CD4-positive, alpha-beta T cell treated with Interleukin-4 for 1 hour (primary cell): ENCODE results near the gene NDUFA8.

Experiments
- DNase-seq, 2 donors: peaks; one replicate each; pipeline ENCODE4 v3.0.0-alpha.2; 2020 to 2022

NDUFA8 gene

DNA sequence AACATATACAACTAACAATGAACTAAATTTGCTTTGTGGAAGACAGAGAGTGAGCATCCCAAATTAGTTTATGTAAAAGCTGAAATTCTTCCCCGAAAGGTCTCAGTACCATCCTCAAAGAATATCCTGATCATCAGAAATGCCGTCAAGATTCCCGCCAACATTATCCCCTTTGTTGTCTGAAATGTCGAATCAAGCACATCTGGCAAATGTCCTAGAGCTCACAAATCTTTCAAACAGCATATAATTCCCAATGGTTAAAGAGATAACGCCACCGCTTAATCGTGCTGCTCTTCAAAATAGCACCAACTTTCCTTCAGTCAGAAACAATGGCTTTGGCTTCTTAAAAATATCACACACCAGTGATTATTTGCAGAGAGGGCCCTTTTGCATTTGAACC is 23.9 kb upstream of the NDUFA8 start:
- no peak for DNase-seq

DNA sequence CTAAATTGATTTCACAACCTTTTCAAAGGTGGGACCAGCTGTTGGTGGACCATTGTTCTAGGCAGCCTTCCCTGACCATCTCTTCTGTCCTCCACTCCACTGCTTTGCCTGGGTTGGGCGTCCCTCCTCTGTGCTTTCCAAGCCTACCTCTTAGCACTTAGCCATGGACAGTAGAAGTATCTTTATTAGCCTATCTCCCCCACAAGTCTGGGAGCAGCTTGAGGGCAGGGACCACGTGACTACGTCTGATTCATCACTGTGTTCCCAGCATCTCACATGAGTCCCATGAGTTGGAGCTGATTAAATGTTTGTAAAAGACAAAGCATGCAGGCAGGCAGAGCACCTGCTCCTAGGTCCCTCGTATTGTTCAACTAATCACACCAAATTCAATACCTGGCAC is 21.1 kb upstream of the NDUFA8 start:
- DNase-seq: no peak

DNA sequence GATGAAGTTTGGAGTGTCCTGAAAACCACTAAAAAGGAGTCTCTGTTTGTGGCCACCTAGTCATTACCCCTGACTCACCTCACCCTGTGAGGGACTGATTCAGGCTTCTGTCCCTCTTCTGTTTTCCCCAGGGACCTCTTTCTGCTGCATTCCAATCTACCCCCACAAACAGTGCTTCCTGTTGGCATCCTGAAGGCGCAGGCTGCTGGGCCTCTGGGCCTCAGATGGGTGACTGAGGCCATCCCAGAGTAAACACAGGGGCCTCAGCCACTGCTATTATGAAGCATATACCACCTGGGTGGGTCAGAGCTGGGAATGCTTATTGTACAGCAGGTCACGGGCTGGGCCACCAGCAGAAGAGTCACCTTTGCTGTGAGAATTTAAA is 20.1 kb upstream of the NDUFA8 start:
- no peak for DNase-seq

DNA sequence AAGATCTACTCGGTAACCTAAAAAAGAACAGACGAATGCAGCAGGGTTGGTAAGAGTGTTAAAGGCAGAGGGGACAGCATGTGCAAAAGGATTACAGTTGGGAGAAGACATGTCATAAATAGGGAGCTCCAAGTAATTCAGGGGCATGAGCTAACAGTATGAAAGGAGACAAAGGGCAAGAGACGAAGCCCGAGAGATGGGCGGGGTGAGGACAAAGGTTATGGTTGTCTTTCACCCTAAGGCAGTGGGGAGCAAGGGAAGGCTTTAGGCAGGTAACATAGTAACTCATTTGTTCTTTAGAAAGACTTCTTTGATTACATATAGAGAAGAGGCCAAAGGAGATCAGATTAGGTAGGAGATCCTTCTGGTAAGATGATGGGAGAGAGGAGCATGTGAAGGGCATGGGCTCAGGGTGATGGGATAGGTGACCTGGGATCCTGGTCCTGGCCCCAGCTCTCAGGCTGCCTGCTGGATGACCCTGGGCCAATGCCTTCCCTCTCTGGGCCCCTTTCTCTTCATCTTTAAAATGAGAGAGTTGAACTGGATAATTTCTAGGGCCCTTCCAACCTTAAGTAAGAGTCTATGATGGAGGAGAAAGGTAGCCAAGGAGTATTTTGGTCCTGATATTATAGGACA is 19.6 kb upstream of the NDUFA8 start:
- no peak for DNase-seq

DNA sequence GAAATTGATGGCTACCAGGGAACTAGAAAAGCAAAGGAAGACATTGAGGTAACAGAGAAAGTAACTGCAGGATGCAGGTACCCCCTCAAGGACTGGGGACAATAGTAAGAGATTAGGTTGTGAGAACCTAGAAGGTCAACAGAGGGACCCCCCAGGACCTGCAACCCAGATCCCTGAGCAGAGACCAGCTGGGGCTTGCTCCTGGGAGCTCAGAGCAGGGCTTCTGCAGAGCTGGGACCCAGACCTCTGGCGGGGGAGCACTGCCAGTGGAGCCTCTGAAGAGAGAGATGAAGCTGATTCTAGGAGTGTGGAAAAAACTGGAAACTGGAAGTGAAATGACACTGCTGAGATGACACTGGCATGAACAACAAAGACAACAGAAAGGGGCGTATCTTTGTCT is 17.3 kb upstream of the NDUFA8 start:
- DNase-seq: no peak

DNA sequence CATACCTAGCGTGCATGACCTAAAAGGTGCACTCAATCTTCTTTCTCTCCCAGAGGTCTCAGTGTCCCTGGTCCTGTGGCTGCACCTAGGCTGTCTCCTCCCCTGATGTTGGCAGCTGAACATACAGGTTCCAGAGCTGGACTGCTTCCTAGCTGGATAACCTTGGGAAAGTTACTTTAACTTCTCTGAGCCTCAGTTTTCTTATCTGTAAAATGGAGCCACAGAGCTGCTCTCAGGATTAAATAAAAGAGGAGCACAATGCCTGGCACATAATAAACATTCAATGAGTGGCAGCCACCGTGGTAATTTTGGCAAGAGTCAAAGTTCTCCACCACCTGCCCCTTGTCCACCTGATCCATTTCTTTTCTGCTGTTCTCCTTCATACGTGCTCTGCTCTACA is 14.1 kb upstream of the NDUFA8 start:
- no peak for DNase-seq

DNA sequence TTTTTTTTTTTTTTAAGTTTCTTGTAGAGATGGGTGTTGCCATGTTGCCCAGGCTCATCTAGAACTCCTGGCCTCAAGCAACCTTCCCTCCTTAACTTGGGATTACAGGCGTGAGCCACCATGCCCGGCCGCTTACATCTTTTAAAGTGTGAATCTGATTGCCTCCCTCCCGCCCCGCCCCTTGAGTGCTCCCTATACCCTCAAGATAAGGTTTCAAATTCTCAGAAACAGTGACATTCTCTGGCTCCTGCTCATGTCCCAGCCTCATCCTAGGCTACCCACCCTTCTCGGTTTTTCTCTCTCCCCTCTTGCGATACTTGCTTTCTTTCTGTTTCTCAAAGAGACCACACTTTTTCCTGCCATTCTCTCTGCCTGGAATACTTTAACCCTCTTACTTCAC is 12.6 kb upstream of the NDUFA8 start:
- no peak for DNase-seq

DNA sequence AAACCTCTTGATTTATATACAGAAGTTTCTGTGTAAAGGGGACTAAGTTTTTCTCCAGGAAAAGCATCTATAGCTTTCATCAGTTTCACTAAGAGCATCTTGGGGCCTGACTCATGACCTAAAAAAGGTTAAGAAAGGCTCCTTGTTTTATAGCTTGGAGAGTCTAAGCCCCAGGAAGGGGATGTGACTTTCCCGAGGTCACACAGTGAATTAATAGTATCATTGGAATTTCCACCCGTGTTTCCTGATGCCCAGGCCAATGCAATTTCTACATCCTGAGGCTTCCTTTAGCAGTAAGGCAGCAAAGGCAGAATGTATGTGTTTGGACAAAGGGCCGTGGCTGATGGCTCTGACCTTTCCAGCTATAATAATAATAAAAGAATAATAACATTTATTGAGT is 8.8 kb upstream of the NDUFA8 start:
- no peak for DNase-seq

DNA sequence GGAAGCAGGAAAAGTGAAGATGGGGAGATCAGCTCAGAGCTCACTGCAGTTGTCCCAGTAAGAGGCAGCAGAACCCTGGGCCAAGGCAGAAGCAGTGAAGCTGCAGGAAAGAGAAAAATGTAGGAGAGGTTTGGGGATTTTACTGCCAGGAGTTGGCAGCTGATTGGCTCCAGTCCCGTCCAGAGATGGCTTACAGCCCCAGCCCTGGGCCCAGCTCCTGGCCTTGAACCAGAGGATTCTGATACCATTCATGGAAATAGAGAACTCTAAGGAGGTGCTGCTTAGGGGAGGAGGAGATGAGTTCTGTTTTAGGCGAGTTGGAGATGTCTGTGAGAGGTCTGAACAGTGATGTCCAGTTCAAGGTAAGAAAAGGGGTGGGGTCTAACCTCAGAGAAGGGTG is 4.7 kb upstream of the NDUFA8 start:
- no peak for DNase-seq

DNA sequence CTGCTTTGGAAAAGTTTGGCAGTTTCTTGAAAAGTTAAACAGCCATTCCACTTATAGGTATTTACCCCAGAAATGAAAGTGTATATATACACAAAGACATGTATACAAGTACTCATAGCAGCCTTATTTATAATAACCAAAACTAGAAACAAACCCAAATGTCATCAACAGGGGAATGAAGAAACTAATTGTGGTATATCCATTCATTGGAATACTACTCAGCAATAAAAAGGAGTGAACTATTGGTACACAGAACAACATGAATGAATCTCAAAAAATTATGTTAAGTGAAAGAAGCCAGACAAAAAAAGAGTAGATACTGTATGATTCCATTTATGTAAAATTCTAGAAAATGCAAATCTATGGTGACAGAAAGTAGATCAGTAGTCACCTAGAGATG is 2.8 kb upstream of the NDUFA8 start:
- DNase-seq: no peak

DNA sequence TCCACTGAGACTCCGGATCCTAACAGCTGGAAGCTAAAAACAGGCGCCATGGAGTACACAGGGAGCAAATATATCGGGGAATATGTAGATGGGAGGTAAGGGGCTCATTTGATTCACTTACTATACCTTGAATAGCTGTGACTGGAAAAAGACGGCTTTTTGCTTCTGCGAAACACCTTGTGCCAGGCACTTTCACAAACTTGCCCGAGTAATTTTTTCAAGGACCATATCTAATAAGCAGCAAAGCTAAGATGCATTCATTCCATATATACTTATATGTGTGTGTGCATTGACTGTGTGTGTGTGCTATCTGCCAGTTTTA is 307 bp upstream of the NDUFA8 start:
- DNase-seq: no peak

DNA sequence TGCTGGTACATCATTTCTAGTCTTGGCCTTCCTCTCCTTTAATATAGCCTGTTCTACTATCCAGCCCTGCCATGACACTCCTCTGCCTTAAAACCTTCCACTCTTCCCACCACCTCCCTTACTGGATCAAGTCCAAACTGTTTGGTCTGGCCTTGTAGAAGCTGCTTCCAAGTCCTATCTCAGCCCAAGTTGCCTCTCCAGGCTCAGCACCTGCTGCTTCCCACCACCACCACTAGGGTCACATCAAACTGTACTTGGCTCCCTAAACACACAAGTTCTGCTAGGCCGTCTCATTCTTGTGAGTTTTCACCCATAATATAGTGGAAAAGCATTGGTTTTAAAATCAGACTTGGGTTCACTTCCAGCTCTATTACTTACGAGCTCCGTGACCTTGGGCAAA is 1.4 kb downstream of the NDUFA8 start:
- DNase-seq: peak; percentile 29 to 32

DNA sequence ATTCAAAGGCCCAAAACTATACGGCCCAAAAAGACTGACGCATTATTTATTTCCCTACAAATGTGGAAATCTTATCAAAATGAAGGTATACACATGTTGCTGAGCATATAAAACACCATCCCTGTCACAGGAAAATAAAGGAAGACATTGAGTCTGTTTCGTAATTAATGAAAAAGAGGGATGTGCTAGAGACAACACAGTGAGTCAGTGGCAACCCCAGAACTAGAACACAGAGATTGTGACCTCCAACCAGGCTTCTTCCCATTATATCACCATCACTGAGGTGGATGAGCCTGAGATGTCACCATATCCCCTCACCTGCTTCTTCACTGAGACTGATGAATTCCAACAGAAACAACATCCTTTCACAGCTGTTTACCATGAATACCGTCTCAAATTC is 3.8 kb downstream of the NDUFA8 start:
- no peak for DNase-seq

DNA sequence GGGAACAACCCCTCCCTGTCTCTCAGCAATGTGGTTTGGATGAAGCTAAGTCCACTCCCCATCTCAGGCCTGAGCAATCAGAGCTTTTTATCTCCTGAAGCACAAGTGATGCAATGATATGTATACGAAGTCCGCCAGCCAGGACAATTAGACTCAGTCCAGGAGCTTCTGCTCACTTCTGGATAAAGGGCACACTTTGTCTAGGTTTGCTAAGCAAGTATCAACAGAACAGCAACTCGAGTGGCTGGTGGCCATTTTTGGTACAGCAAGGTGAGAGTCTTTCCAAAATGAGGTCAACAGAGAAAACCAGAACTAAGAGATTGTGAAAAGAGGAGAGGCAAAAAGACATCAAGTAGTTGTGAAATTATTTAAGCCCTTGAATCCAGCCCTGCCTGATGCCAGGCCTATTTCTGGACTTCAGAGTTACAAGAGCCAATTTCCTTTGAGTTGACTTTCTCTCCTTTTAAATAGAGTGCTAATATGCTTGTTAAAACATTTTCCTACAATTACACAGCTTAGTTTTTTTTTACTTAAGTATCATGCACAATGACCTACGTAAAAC is 8.2 kb downstream of the NDUFA8 start:
- DNase-seq: no peak

DNA sequence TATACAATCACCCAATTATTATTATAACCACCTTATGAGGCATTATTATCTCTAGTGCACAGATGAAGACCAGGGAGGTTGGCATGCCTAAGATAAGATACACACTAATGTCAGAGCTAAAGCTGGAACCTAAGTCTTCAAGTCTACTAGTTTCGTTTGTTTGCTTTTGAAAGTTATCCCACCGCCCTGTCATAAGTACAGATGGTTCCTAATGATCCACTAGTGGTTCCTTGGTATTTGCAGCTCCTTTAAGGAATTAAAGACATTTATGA is 14.1 kb downstream of the NDUFA8 start:
- DNase-seq: no peak

DNA sequence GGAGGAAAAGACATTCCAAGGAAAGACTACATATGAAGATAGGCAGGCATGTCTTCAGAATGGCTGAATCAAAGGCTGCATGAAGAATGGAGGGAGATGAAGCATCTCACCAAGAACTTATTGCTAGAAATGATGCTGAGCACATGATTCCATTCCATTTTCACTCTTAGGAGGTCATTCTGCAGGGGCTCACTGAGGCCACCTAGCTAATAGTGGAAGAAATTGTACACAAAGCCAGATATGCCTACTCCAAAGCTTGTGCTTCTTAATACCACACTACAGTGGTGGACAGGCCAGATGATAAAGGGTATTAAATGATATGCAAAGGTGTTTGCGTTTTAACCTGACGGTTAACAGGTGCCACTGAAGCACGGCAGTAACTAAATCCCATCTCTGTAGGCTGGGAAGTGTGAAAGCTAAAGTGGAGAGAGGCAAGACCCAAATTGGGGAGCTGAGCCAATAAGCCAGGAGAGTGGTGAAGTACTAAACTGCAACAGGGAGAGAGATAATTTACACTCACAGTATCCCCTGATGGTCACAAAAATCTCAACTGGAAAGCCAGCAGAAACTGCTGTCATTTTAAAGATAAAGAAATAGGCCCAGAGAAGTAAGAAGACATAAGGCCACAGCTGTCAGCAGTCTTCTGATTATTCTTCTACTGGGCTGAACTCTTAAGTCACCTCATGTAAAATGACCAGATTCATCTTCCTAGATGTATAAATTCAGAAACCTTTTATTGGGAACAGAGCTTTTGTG is 14.6 kb downstream of the NDUFA8 start:
- no peak for DNase-seq

DNA sequence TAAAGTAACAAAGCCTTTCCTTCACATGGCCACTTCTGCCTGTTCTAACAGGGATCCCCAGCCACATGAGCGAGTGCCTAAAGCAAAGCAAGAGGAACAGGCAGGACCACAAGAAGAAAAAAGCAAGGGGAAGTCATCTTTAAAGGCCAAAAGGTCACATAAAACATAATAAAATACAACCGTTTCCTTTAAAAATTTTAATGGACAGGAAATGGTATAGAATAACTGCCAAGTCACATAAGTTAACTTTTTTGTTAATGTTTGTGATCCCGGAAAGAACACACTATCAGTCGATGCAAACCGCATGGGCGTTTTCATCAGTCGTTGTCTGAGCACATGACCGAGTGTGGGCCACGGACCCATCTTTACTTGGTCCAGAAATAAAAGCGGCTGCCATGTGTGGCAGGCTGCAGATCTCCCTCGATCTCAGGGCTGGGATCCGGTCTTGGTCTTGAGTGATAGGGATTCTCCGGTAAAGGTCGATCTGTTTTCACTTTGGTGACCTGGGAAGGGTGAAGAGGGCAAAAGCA is 15.6 kb downstream of the NDUFA8 start:
- DNase-seq: no peak

DNA sequence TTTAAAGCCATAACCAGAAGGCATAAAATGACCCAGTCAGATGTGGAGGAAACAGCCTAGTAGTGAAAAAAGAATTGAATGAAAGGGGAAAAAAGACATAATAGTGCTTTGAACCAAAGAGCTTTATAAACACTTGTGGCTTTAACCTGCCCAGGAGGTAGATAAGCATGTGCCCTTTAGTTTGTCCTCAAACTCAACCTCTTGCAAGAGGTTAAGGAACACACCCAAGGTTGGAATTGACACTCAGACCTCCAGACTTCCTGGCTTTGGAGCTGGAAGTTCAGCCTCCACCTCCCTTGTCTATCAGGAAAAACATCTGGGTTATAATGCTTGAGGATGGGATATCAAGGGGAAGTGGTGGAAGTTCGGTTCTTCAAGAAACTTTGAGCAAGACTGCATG is 16.3 kb downstream of the NDUFA8 start:
- no peak for DNase-seq

DNA sequence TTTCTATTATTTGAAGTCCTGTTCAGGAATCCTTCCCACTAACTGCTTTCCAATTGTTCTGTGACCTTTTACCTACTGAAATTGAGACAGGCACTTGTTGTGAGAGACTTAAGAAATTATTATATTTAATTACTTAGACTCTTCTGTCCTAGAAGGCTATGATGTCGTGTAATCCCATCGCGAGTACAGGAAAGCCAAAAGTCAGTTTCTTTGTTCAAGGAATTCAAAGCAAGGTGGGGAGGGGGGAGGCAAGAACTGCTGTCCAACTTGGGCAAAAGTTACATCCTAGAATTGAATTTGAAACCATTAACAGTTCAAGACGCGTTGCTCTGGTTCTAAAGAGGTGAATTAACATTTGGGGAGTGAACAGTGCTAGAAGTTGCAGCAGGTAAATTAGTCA is 17.9 kb downstream of the NDUFA8 start:
- DNase-seq: no peak

DNA sequence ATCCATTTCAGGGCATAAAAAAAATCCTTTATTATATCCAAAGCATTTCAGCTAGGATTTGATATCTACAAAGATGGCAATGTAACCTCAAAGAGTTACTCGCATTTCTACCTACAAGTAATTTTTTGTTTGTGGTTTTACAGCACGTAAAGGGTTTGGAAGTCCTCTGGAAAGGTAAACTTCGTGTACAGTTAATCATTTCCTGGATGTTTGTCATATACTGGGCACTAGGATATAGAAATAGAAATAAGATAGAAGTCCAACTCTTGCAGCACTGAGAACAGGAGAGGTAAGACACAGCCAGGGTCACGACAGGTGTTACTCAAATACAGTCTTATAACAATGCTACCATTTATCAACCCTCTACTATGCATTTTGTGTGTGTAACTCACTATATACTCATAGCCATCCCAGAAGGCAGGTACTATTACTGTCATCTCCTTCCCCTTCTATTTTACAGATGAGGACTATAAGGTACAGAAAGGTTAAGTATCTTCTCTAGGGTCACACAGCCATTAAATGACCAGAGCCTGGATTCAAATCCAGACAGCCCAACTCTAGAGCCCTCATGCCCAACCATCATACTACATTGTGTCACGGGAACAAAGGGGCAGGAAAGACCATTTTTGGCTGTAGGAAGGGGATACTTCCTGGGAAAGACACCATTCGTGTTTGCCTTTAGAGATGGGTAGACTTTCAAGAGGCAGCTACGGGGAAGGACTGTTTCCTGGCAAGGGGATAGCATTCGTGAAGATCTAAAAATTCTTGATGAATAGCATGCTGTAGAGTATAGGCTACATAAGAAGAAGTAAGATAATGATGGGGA is 19.0 kb downstream of the NDUFA8 start:
- DNase-seq: no peak

DNA sequence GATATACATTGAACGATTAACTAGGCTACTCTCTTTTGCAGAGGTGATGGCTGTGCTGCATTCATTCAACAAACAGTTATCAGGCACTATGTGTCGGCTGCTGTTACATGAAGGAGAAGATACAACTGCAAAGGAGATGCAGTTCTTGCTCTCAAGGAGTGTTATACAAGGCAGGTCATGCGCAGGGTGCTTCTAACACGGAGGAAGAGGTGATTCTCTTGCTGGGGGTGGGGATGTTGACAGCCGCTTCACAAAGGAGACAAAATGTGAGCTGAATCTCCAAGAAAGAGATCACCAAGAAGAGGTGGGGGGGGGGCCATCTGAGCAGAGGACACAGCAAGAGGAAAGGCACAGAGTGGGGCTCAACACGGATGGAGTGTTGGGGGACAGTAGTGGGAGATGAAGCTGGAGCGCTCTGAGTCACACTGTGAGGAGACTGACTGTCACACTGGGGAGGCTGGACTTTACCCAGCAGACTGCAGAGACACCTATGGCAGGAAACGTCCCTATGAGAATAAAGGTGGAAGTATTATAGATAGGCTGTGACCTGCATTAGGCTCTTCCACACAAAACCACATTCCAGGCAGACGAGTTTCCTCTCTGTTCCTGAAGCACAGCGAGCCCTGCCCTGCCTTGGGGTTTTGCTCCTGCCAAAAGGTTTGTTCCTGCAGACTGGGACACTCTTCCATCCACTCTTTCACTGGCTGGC is 20.9 kb downstream of the NDUFA8 start:
- DNase-seq: no peak

DNA sequence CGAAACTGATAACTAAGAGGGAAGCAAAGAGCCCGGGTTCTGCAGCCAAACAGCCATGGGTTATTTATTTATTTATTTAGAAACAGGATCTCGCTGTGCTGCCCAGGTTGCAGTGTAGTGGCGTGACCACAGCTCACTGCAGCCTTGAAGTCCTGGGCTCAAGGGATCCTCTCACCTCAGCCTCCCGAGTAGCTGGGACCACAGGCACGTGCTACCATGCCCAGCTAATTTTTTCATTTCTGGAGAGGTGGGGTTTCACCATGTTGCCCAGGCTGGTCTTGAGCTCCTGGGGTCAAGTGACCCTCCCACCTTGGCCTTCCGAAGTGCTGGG is 24.1 kb downstream of the NDUFA8 start:
- DNase-seq: no peak

DNA sequence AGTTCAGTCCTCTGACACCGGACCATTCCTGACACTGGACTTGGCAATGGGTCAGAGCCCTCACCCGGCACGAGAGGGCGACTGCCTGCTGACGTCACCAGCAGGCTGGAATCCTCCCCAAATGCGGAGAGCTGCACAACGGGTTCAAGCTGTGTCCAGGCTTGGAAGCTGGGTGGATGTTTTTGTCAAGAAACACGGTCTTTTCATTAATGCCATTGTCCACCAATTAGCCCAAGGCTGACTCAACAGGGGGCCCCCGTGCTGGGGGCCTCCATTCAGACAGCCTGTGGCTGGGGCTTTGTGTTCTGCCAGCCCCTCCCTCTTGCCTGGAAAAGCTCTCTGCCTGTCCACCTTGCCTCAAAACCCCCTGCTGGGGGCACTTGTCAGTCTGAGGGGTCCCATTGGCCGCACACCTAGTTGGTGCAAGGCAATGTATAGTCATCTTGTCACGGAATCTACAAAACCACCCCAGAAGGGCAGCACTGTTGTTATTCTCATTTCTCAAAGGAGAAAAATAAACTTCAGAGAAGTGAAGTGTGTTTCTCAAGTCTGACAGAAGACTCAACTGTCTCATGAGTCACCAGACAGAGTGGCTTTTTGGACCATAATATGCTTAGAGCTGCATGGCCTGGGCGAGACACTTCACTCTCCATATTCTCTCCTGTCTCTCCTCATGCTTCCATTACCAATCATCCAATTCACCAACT is 24.6 kb downstream of the NDUFA8 start:
- no peak for DNase-seq
